Panc1 (cell line): ENCODE measurements around the gene SRRT. TPM values are rescaled to one million over a fixed set of nuclear protein-coding genes. Genes with fewer than 3 reads are reported as not detected.
A peak's percentile ranks its signal among the peaks of the same experiment; 100 is the strongest.
"Not testable (repeated sequence)": the region's sequence is repeated elsewhere in the genome, so short reads cannot be mapped to it uniquely, and the experiment has no call there.

Experiments used
- ATAC-seq: fragments of 200-7000 bp; cut with Tn5 transposase; 2 replicates; pipeline ENCODE4 v1.9.1; 2020; ENCODE audit warnings: mild to moderate bottlenecking, moderate library complexity
- BruUV-seq: library from RNA; stranded (reverse); fragments of 400-500 nt; replicated peaks from 2 replicates; lab custom pipeline; 2021; lab: Mats Ljungman, UMichigan
- CTCF ChIA-PET: fragments of 300-600 bp; sonication (Branson Sonifier 250); formaldehyde crosslinking; loops from one replicate; lab custom pipeline; 2022; ENCODE audit warnings: antibody characterized with exemption; lab: Charles Lee
- POLR2A ChIA-PET: fragments of 300-600 bp; sonication (Branson Sonifier 250); formaldehyde crosslinking; loops from one replicate; lab custom pipeline; 2022; ENCODE audit warnings: antibody characterized with exemption; lab: Charles Lee
- DNase-seq: peaks from one replicate; pipeline ENCODE4 v3.0.0-alpha.2; 2010; ENCODE audit warnings: low read depth, low spot score
- H3K27ac ChIP-seq: 2 replicates; pipeline ENCODE4 v1.5.1; 2011; ENCODE audit warnings: mild to moderate bottlenecking, low read length, inconsistent platforms
- H3K27me3 ChIP-seq: fragments of 200-500 bp; sonication (Bioruptor generic); 2 replicates; pipeline ENCODE4 v1.6.0; 2014; ENCODE audit warnings: low read length, inconsistent platforms; ENCODE audit not compliant: control insufficient read depth, insufficient read depth
- H3K36me3 ChIP-seq: fragments of 200-500 bp; sonication (Bioruptor generic); 2 replicates; pipeline ENCODE4 v1.5.1; 2014; ENCODE audit warnings: inconsistent platforms, mild to moderate bottlenecking, low read length, moderate library complexity; ENCODE audit not compliant: control insufficient read depth, insufficient read depth
- H3K4me1 ChIP-seq: 2 replicates; pipeline ENCODE4 v1.5.1; 2011; ENCODE audit warnings: inconsistent platforms, mild to moderate bottlenecking, low read length, moderate library complexity; ENCODE audit not compliant: control insufficient read depth, insufficient read depth
- H3K4me3 ChIP-seq, 2 experiments: 2 replicates each; pipeline ENCODE4 v1.5.1; 2011 to 2012; ENCODE audit warnings: low read depth in 2 of 2, low read length in 2 of 2, mild to moderate bottlenecking in 2 of 2, inconsistent platforms in 1 of 2, moderate library complexity in 1 of 2
- H3K9me3 ChIP-seq: fragments of 200-500 bp; sonication (Bioruptor generic); 2 replicates; pipeline ENCODE4 v1.5.1; 2014; ENCODE audit warnings: low read depth, mild to moderate bottlenecking, inconsistent platforms, low read length, moderate library complexity; ENCODE audit not compliant: control insufficient read depth, insufficient read depth
- POLR2AphosphoS5 ChIP-seq: IDR thresholded peaks from 2 replicates; pipeline ENCODE4 v1.6.1; 2012; ENCODE audit warnings: mild to moderate bottlenecking, low read depth, low read length, moderate library complexity
- REST ChIP-seq, 2 experiments: IDR thresholded peaks; 2 replicates each; pipeline ENCODE4 v1.6.1; 2011 to 2012; ENCODE audit warnings: low read depth in 2 of 2, control low read depth in 1 of 2, low read length in 1 of 2, mild to moderate bottlenecking in 1 of 2, moderate library complexity in 1 of 2; ENCODE audit not compliant: insufficient read depth in 1 of 2
- SIN3A ChIP-seq: IDR thresholded peaks from 2 replicates; pipeline ENCODE4 v1.6.1; 2012; ENCODE audit warnings: low read depth, mild to moderate bottlenecking, low read length, moderate library complexity, borderline replicate concordance; ENCODE audit not compliant: insufficient read depth
- TCF7L2 ChIP-seq: IDR thresholded peaks from 2 replicates; pipeline ENCODE4 v1.6.1; 2011; ENCODE audit warnings: mild to moderate bottlenecking, low read depth, low read length, inconsistent platforms
- in situ Hi-C: cut with HindIII; loops from 2 replicates; pipeline ENCODE4 v1.10.0; 2016; ENCODE audit warnings: low sequenced_read_pairs, low pct_unique_long_range_greater_than_20kb
- intact Hi-C: fragments of 100-400 bp; cut with micrococcal nuclease; formaldehyde crosslinking; loops from one replicate; pipeline ENCODE4 v1.10.0; 2022; ENCODE audit not compliant: unreplicated experiment
- microRNA-seq: library from miRNA; unstranded; fragments of <30 nt; microRNA quantifications from one replicate; pipeline ENCODE4 v1.1.0, GENCODE V29; 2020; ENCODE audit not compliant: unreplicated experiment
- total RNA-seq: library from RNA; stranded (reverse); gene quantifications from one replicate; pipeline ENCODE4 v1.2.1, GENCODE V29; 2021; ENCODE audit not compliant: unreplicated experiment
- TF ChIP-seq, protein P1 (sequence below): fragments of 450-650 bp; IDR thresholded peaks from 2 replicates; pipeline ENCODE4 v1.5.1; 2017; ENCODE audit warnings: mild to moderate bottlenecking

The SRRT gene
- total RNA-seq, 1 experiment from 2014 or later = 248 TPM

- Histone ChIP-seq H3K27me3 (no peaks in the 10 kb centered on the region), H3K9me3 (no peaks in the 10 kb centered on the region), H3K27ac (no peak overlapping the region), H3K4me3 (no peak overlapping the region), H3K36me3 (no peaks in the 10 kb centered on the region), H3K4me1 (no peaks in the 10 kb centered on the region)
- in situ Hi-C loops = no loop called here
- no peak for TF ChIP-seq SIN3A
- TF ChIP-seq, protein P1, sequence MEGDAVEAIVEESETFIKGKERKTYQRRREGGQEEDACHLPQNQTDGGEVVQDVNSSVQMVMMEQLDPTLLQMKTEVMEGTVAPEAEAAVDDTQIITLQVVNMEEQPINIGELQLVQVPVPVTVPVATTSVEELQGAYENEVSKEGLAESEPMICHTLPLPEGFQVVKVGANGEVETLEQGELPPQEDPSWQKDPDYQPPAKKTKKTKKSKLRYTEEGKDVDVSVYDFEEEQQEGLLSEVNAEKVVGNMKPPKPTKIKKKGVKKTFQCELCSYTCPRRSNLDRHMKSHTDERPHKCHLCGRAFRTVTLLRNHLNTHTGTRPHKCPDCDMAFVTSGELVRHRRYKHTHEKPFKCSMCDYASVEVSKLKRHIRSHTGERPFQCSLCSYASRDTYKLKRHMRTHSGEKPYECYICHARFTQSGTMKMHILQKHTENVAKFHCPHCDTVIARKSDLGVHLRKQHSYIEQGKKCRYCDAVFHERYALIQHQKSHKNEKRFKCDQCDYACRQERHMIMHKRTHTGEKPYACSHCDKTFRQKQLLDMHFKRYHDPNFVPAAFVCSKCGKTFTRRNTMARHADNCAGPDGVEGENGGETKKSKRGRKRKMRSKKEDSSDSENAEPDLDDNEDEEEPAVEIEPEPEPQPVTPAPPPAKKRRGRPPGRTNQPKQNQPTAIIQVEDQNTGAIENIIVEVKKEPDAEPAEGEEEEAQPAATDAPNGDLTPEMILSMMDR = no peak
- TF ChIP-seq REST (IDR thresholded peaks at IDR 0.05; ENCODE audit: insufficient read depth in 1 of 2, low read depth in 2 of 2, low read length in 1 of 2) = no peak
- TF ChIP-seq POLR2AphosphoS5 = no peak
- no peak for TF ChIP-seq TCF7L2
- ATAC-seq (peak; percentile 73), DNase-seq (no peak)
- ChIA-PET CTCF (no interaction called here), POLR2A (no interaction called here)
- BruUV-seq = no TSS peak
- intact Hi-C loops = no loop called here
Observed at GRCh38 chr7:100933734-100934133, 58.8 kb downstream of the SRRT start.

DNA sequence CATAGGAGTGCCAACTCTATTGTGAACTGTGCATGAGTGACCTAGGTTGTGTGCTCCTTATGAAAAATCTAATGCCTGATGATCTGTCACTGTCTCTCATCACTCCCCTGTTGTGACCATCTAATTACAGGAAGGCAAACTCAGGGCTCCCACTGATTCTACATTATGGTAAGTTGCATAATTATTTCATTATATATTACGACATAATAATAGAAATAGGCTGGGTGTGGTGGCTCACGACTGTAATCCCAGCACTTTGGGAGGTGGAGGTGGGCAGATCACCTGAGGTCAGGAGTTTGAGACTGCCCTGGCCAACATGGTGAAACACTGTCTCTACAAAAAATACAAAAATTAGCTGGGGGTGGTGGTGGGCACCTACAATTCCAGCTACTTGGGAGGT lies 60.5 kb downstream of the SRRT start:
- H3K27ac ChIP-seq, CTCF ChIA-PET, H3K36me3 ChIP-seq, ATAC-seq, BruUV-seq, H3K4me1 ChIP-seq, H3K9me3 ChIP-seq, intact Hi-C loops, POLR2A ChIA-PET, in situ Hi-C loops, DNase-seq, H3K27me3 ChIP-seq, H3K4me3 ChIP-seq: not testable (repeated sequence)

GRCh38 chr7:100936167-100936566 lies 61.3 kb downstream of the SRRT start:
- ATAC-seq, H3K36me3 ChIP-seq, H3K4me3 ChIP-seq, H3K27me3 ChIP-seq, H3K27ac ChIP-seq, POLR2A ChIA-PET, H3K9me3 ChIP-seq, DNase-seq, H3K4me1 ChIP-seq, intact Hi-C loops, BruUV-seq, in situ Hi-C loops, CTCF ChIA-PET: not testable (repeated sequence)

Small RNA genes lying within 50 kb of the gene (microRNA-seq; reads per million reads assigned to microRNA genes)
- not detected for gene MIR6875

Other genes starting within 250 kb of the SRRT start
- gene TFR2, start 233.6 kb upstream of the SRRT start, total RNA-seq = 9.1 TPM
- gene ACTL6B, start 218.7 kb upstream of the SRRT start, total RNA-seq = not detected
- 289 TPM for gene GNB2, start 201.4 kb upstream of the SRRT start, total RNA-seq
- gene GIGYF1, start 180.9 kb upstream of the SRRT start, total RNA-seq = 52.6 TPM
- gene POP7, start 169.0 kb upstream of the SRRT start, total RNA-seq = 52.3 TPM
- not detected for gene EPO, start 154.6 kb upstream of the SRRT start, total RNA-seq
- gene ZAN, start 141.5 kb upstream of the SRRT start, total RNA-seq = not detected
- 192 TPM for gene EPHB4, start 47.6 kb upstream of the SRRT start, total RNA-seq
- 31.1 TPM for gene SLC12A9, start 22.4 kb upstream of the SRRT start, total RNA-seq
- gene TRIP6, start 7.7 kb upstream of the SRRT start, total RNA-seq = 3.2 TPM
- 3.3 TPM for gene UFSP1, start 14.6 kb downstream of the SRRT start, total RNA-seq
- 10.4 TPM for gene ACHE, start 20.8 kb downstream of the SRRT start, total RNA-seq
- gene MUC3A, start 74.4 kb downstream of the SRRT start, total RNA-seq = 24.7 TPM
- 6.8 TPM for gene MUC12, start 94.5 kb downstream of the SRRT start, total RNA-seq
- not detected for gene MUC17, start 145.0 kb downstream of the SRRT start, total RNA-seq
- 37.4 TPM for gene TRIM56, start 210.4 kb downstream of the SRRT start, total RNA-seq